WI38 (cell line): ENCODE results near the gene DAW1.

Experiments used
- H3K4me3 ChIP-seq: 2 replicates; pipeline ENCODE4 v1.5.1; 2011; ENCODE audit warnings: low read depth, mild to moderate bottlenecking, control low read depth, low read length
- CTCF ChIP-seq: IDR thresholded peaks from 2 replicates; pipeline ENCODE4 v1.5.1; 2012; ENCODE audit warnings: low read depth, mild to moderate bottlenecking, control low read depth, low read length

Gene DAW1

GRCh38 chr2:227849906-227850305 lies 21.5 kb upstream of the DAW1 start:
- H3K4me3 ChIP-seq: no peak overlapping the region
- TF ChIP-seq CTCF: no peak

GRCh38 chr2:227853204-227853629 lies 18.2 kb upstream of the DAW1 start:
- no peak overlapping the region for H3K4me3 ChIP-seq
- TF ChIP-seq CTCF: no peak

GRCh38 chr2:227853765-227854271 lies 17.6 kb upstream of the DAW1 start:
- H3K4me3 ChIP-seq: no peak overlapping the region
- no peak for TF ChIP-seq CTCF

GRCh38 chr2:227855440-227855839 lies 16.0 kb upstream of the DAW1 start:
- no peak for TF ChIP-seq CTCF
- no peak overlapping the region for H3K4me3 ChIP-seq

- TF ChIP-seq CTCF: no peak
- no peak overlapping the region for H3K4me3 ChIP-seq
Measured at GRCh38 chr2:227856697-227857096, 14.7 kb upstream of the DAW1 start.

- TF ChIP-seq CTCF: no peak
- H3K4me3 ChIP-seq: no peak overlapping the region
Measured at GRCh38 chr2:227860221-227860641, 11.2 kb upstream of the DAW1 start.

- TF ChIP-seq CTCF: no peak
- H3K4me3 ChIP-seq: no peak overlapping the region
Measured at GRCh38 chr2:227861011-227861410, 10.4 kb upstream of the DAW1 start.
